SK-N-SH treated with all-trans-retinoic acid at 6 μM for 48 hours (cell line): ENCODE measurements around the gene UGT1A10.

Experiments
- CSDC2 ChIP-seq: fragments of 250-450 bp; sonication (Bioruptor Pico); IDR thresholded peaks from 2 replicates; pipeline ENCODE4 v1.5.0; 2020; ENCODE audit warnings: mild to moderate bottlenecking, moderate library complexity
- ISL1 ChIP-seq: fragments of 250-450 bp; sonication (Bioruptor Pico); IDR thresholded peaks from 2 replicates; pipeline ENCODE4 v2.1.2; 2022; ENCODE audit warnings: mild to moderate bottlenecking, moderate library complexity
- RARB ChIP-seq: fragments of 250-450 bp; sonication (Bioruptor Pico); IDR thresholded peaks from 2 replicates; pipeline ENCODE4 v1.8.0; 2021; ENCODE audit warnings: mild to moderate bottlenecking, moderate library complexity
- SNAI2 ChIP-seq: fragments of 250-450 bp; sonication (Bioruptor Pico); IDR thresholded peaks from 2 replicates; pipeline ENCODE4 v1.5.0; 2020; ENCODE audit warnings: mild to moderate bottlenecking, moderate library complexity
- TOX ChIP-seq: fragments of 250-450 bp; sonication (Bioruptor Pico); IDR thresholded peaks from 2 replicates; pipeline ENCODE4 v1.8.0; 2021; ENCODE audit warnings: mild to moderate bottlenecking, moderate library complexity, borderline replicate concordance
- ZFP30 ChIP-seq: fragments of 450-650 bp; formaldehyde crosslinking; IDR thresholded peaks from 2 replicates; pipeline ENCODE4 v1.5.0; 2022; ENCODE audit warnings: mild to moderate bottlenecking, moderate library complexity
- ZNF70 ChIP-seq: fragments of 450-650 bp; formaldehyde crosslinking; IDR thresholded peaks from 2 replicates; pipeline ENCODE4 v1.5.0; 2020; ENCODE audit warnings: mild to moderate bottlenecking, moderate library complexity
- TF ChIP-seq, protein P1 (sequence below): fragments of 250-450 bp; sonication (Bioruptor Pico); IDR thresholded peaks from 2 replicates; pipeline ENCODE4 v1.8.0; 2020; ENCODE audit warnings: mild to moderate bottlenecking, moderate library complexity, borderline replicate concordance
- TF ChIP-seq, protein P2 (sequence below): fragments of 250-450 bp; sonication (Bioruptor Pico); IDR thresholded peaks from 2 replicates; pipeline ENCODE4 v1.5.1; 2020; ENCODE audit warnings: low read depth, mild to moderate bottlenecking, moderate library complexity

DNA sequence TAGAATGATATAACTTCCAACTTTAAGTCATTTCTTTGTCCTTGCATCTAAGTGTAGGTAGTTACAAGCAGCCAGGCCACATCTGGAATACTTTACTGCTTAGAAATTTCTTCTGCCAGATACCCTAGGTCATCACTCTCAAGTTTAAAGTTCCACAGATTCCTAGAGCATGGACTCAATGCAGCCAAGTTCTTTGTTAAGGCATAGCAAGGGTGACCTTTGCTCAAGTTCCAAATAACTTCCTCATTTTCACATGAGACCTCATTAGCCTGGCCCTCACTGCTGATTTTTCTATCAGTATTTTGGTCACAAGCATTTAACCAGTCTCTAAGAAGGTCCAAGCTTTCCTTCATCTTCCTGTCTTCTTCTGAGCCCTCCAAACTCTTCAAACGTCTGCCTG, 27.7 kb downstream of the UGT1A10 start:
- TF ChIP-seq ZNF70 (CRISPR knock-in tag) (no peak), ISL1 (no peak), ZFP30 (no peak), SNAI2 (CRISPR knock-in tag) (no peak), TOX (no peak), CSDC2 (CRISPR knock-in tag) (no peak), RARB (CRISPR knock-in tag) (no peak)
- TF ChIP-seq, protein P1, sequence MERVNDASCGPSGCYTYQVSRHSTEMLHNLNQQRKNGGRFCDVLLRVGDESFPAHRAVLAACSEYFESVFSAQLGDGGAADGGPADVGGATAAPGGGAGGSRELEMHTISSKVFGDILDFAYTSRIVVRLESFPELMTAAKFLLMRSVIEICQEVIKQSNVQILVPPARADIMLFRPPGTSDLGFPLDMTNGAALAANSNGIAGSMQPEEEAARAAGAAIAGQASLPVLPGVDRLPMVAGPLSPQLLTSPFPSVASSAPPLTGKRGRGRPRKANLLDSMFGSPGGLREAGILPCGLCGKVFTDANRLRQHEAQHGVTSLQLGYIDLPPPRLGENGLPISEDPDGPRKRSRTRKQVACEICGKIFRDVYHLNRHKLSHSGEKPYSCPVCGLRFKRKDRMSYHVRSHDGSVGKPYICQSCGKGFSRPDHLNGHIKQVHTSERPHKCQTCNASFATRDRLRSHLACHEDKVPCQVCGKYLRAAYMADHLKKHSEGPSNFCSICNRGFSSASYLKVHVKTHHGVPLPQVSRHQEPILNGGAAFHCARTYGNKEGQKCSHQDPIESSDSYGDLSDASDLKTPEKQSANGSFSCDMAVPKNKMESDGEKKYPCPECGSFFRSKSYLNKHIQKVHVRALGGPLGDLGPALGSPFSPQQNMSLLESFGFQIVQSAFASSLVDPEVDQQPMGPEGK (CRISPR knock-in tag): no peak
- TF ChIP-seq, protein P2, sequence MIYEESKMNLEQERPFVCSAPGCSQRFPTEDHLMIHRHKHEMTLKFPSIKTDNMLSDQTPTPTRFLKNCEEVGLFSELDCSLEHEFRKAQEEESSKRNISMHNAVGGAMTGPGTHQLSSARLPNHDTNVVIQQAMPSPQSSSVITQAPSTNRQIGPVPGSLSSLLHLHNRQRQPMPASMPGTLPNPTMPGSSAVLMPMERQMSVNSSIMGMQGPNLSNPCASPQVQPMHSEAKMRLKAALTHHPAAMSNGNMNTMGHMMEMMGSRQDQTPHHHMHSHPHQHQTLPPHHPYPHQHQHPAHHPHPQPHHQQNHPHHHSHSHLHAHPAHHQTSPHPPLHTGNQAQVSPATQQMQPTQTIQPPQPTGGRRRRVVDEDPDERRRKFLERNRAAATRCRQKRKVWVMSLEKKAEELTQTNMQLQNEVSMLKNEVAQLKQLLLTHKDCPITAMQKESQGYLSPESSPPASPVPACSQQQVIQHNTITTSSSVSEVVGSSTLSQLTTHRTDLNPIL (CRISPR knock-in tag): no peak
